ENCODE data around the gene POLR2H.

POLR2H gene

GRCh38 chr3:184371570-184372018, 10.1 kb downstream of the POLR2H start:
- peak; percentile 91 for DNase-seq (ENCODE audit: low spot score)

GRCh38 chr3:184372296-184372821, 10.8 kb downstream of the POLR2H start:
- no peak for DNase-seq (ENCODE audit: low spot score)

- DNase-seq (ENCODE audit: low spot score), result no peak
These were observed 11.4 kb downstream of the POLR2H start for GRCh38 chr3:184372911-184373310.

GRCh38 chr3:184373422-184373821, 11.9 kb downstream of the POLR2H start:
- no peak for DNase-seq (ENCODE audit: low spot score)

- no peak for DNase-seq (ENCODE audit: low spot score)
These were observed 14.4 kb downstream of the POLR2H start for GRCh38 chr3:184375747-184376461.

- no peak for DNase-seq (ENCODE audit: low spot score)
These were observed 15.9 kb downstream of the POLR2H start for GRCh38 chr3:184377374-184377773.

- DNase-seq (ENCODE audit: low spot score), result no peak
These were observed 16.5 kb downstream of the POLR2H start, which contains the start of gene THPO for GRCh38 chr3:184377882-184378445. TSS of gene THPO (minus strand) at chr3:184378207. CDS start at chr3:184376259, 1,948 bp downstream.

GRCh38 chr3:184378651-184379357, 17.3 kb downstream of the POLR2H start:
- no peak for DNase-seq (ENCODE audit: low spot score)

GRCh38 chr3:184379358-184380184, 18.1 kb downstream of the POLR2H start, which contains the start of gene CHRD:
TSS of gene CHRD (plus strand) at chr3:184380054. CDS start at chr3:184380319, 265 bp downstream.
- DNase-seq (ENCODE audit: low spot score), result no peak

GRCh38 chr3:184380185-184380626, 18.7 kb downstream of the POLR2H start:
- peak; percentile 19 for DNase-seq (ENCODE audit: low spot score)

GRCh38 chr3:184380627-184381260, 19.2 kb downstream of the POLR2H start:
- no peak for DNase-seq (ENCODE audit: low spot score)

- no peak for DNase-seq (ENCODE audit: low spot score)
These were observed 20.0 kb downstream of the POLR2H start for GRCh38 chr3:184381261-184382224.

- no peak for DNase-seq (ENCODE audit: low spot score)
These were observed 21.0 kb downstream of the POLR2H start for GRCh38 chr3:184382326-184383032.

GRCh38 chr3:184383033-184383740, 21.7 kb downstream of the POLR2H start:
- no peak for DNase-seq (ENCODE audit: low spot score)

GRCh38 chr3:184384342-184384741, 22.8 kb downstream of the POLR2H start:
- DNase-seq (ENCODE audit: low spot score), result no peak

- no peak for DNase-seq (ENCODE audit: low spot score)
These were observed 23.4 kb downstream of the POLR2H start for GRCh38 chr3:184384856-184385422.

- DNase-seq (ENCODE audit: low spot score), result no peak
These were observed 24.7 kb downstream of the POLR2H start for GRCh38 chr3:184386047-184386806.

Measured in kidney tubule cell (primary cell).